HEK293T (cell line): Measurements from ENCODE around the gene CCNG1.

Experiments used
- CTCF ChIA-PET: fragments of 350-600 bp; formaldehyde crosslinking; extraction: SDS; loops from one replicate; lab custom pipeline; 2021; ENCODE audit warnings: antibody characterized with exemption, inconsistent platforms; lab: Yijun Ruan, JAX
- POLR2A ChIA-PET: fragments of 350-600 bp; formaldehyde crosslinking; extraction: SDS; loops from one replicate; lab custom pipeline; 2020; ENCODE audit warnings: antibody characterized with exemption, inconsistent platforms; lab: Yijun Ruan, JAX
- DNase-seq: peaks from one replicate; pipeline ENCODE4 v3.0.0; 2012; ENCODE audit warnings: mixed read lengths; ENCODE audit errors: extremely low spot score
- ARNT ChIP-seq: fragments of 450-650 bp; IDR thresholded peaks from 2 replicates; pipeline ENCODE4 v1.6.1; 2017; ENCODE audit warnings: mild to moderate bottlenecking
- BHLHE40 ChIP-seq: fragments of 450-650 bp; IDR thresholded peaks from 2 replicates; pipeline ENCODE4 v1.6.1; 2016; ENCODE audit warnings: mild to moderate bottlenecking, moderate library complexity, borderline replicate concordance
- CTBP1 ChIP-seq: fragments of 450-650 bp; IDR thresholded peaks from 2 replicates; pipeline ENCODE4 v1.6.1; 2016; ENCODE audit warnings: borderline replicate concordance
- ELF4 ChIP-seq: fragments of 450-650 bp; IDR thresholded peaks from 2 replicates; pipeline ENCODE4 v1.6.1; 2017; ENCODE audit warnings: antibody characterized with exemption
- FOXA1 ChIP-seq: fragments of 450-650 bp; IDR thresholded peaks from 2 replicates; pipeline ENCODE4 v1.6.1; 2016; ENCODE audit warnings: mild to moderate bottlenecking
- FOXK2 ChIP-seq: fragments of 450-650 bp; IDR thresholded peaks from 2 replicates; pipeline ENCODE4 v1.6.1; 2016; ENCODE audit warnings: mild to moderate bottlenecking
- FOXM1 ChIP-seq: fragments of 450-650 bp; IDR thresholded peaks from 2 replicates; pipeline ENCODE4 v1.6.1; 2017; ENCODE audit warnings: mild to moderate bottlenecking, borderline replicate concordance
- HDGF ChIP-seq: fragments of 450-650 bp; IDR thresholded peaks from 2 replicates; pipeline ENCODE4 v1.6.1; 2017; ENCODE audit warnings: antibody characterized with exemption, borderline replicate concordance
- L3MBTL2 ChIP-seq: fragments of 450-650 bp; conservative IDR thresholded peaks from 2 replicates; pipeline ENCODE4 v1.6.1; 2016; ENCODE audit warnings: mild to moderate bottlenecking
- LEF1 ChIP-seq: fragments of 450-650 bp; IDR thresholded peaks from 2 replicates; pipeline ENCODE4 v1.6.1; 2017; ENCODE audit warnings: mild to moderate bottlenecking, borderline replicate concordance
- NFRKB ChIP-seq: fragments of 450-650 bp; IDR thresholded peaks from 2 replicates; pipeline ENCODE4 v1.6.1; 2016; ENCODE audit warnings: mild to moderate bottlenecking, moderate library complexity
- PKNOX1 ChIP-seq: fragments of 450-650 bp; IDR thresholded peaks from 2 replicates; pipeline ENCODE4 v1.6.1; 2016
- SP1 ChIP-seq: fragments of 450-650 bp; IDR thresholded peaks from 2 replicates; pipeline ENCODE4 v1.6.1; 2017
- SUZ12 ChIP-seq: fragments of 450-650 bp; IDR thresholded peaks from 2 replicates; pipeline ENCODE4 v1.6.1; 2016; ENCODE audit warnings: mild to moderate bottlenecking
- TARDBP ChIP-seq: fragments of 450-650 bp; IDR thresholded peaks from 2 replicates; pipeline ENCODE4 v1.6.1; 2016
- ZNF384 ChIP-seq: fragments of 450-650 bp; IDR thresholded peaks from 2 replicates; pipeline ENCODE4 v1.6.1; 2016

The CCNG1 gene

GRCh38 chr5:163467682-163468081 is 30.3 kb downstream of the CCNG1 start:
- POLR2A ChIA-PET = interaction anchor here (1.4 kb wide), 1 partner anchor 7 kb away, joined by 4 read pairs; the partner anchor contains the start of gene HMMR
- no peak for TF ChIP-seq FOXK2
- TF ChIP-seq ELF4 = no peak
- TF ChIP-seq FOXA1 = no peak
- TF ChIP-seq TARDBP = no peak
- TF ChIP-seq FOXM1 = no peak
- TF ChIP-seq PKNOX1 = no peak
- TF ChIP-seq ZNF384 = no peak
- TF ChIP-seq SP1 = no peak
- CTCF ChIA-PET = no interaction called here
- DNase-seq = no peak

DNA sequence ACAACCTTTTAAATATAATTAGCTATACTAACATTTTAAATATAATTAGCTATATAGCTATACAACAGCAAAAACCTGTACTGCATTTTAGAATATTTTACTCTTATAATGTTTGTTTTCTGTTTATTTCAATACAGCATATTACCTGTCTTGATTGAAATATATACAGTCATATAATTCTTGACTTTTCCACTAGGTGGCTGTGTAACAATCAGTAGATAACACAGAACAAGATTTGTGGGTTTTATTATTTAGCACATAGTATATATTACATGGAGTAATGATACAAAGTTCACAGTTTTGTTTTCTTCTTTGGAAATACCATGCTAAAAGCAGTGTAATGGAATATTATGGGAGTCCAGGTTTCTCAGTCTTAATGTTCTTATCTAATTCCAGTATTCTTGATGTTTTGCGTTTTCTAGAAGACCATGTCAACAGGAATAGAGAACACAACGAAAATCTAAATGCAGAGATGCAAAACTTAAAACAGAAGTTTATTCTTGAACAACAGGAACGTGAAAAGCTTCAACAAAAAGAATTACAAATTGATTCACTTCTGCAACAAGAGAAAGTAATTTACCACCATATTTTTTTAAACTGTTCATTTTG is 36.3 kb downstream of the CCNG1 start:
- no peak for DNase-seq
- POLR2A ChIA-PET = interaction anchor here (1.5 kb wide), 1 partner anchor 32 kb away, joined by 5 read pairs; the partner anchor contains the start of gene MAT2B
- CTCF ChIA-PET = no interaction called here
- TF ChIP-seq PKNOX1 = no peak
- no peak for TF ChIP-seq FOXM1
- no peak for TF ChIP-seq ELF4
- TF ChIP-seq SP1 = no peak
- no peak for TF ChIP-seq BHLHE40
- no peak for TF ChIP-seq HDGF
- TF ChIP-seq L3MBTL2 = no peak
- TF ChIP-seq SUZ12 = no peak
- TF ChIP-seq NFRKB = no peak
- no peak for TF ChIP-seq ZNF384
- TF ChIP-seq FOXA1 = no peak

GRCh38 chr5:163475411-163475810 is 38.0 kb downstream of the CCNG1 start:
- CTCF ChIA-PET = no interaction called here
- TF ChIP-seq SP1 (no peak), L3MBTL2 (no peak), CTBP1 (no peak), PKNOX1 (no peak), LEF1 (no peak), SUZ12 (no peak), HDGF (no peak)

DNA sequence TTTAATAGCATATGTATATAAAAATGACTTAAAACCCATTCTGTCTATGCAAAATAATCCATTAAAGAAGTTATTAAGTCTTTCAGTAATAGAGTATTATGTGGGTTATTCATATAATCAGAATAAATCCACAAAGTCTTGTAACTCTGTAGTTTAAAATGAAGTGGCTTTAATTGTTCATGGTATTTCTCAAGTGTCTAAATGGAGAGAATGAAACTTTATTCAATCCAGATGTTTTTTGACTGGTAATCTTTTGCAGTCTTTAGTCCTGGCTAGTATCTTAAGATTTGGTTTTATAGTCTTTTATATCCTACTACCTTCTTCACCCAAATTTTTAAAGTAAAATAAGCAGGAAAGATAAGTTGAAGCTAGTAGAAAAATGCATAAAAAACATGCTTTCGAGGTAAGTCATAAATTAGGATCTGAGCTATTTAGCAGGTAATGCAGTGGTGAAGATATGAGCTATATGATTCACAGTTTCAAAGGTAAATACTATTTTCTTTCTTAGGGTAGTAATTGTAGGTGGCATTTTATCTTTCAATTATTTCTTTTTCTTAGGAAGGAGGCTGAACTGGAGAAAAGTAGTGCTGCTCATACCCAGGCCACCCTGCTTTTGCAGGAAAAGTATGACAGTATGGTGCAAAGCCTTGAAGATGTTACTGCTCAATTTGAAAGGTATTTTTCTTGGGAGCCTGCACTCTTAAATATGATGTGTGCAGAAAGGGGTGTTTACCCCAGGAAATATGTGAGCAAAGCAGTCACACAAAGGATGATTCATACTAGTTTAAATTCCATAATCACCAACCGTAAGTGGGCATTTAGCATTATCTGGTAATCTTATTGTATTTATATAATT is 41.0 kb downstream of the CCNG1 start:
- ChIA-PET POLR2A (interaction anchor here (1.8 kb wide), 1 partner anchor 18 kb away, joined by 8 read pairs; the partner anchor contains the start of genes HMMR and NUDCD2), CTCF (no interaction called here)
- TF ChIP-seq SP1 = no peak
- no peak for TF ChIP-seq FOXM1
- no peak for TF ChIP-seq ELF4
- TF ChIP-seq ARNT = no peak
- no peak for DNase-seq

More at GRCh38 chr5:163475411-163475810, 38.0 kb downstream of the CCNG1 start:
- POLR2A ChIA-PET = no interaction called here
- no peak for DNase-seq

DNA sequence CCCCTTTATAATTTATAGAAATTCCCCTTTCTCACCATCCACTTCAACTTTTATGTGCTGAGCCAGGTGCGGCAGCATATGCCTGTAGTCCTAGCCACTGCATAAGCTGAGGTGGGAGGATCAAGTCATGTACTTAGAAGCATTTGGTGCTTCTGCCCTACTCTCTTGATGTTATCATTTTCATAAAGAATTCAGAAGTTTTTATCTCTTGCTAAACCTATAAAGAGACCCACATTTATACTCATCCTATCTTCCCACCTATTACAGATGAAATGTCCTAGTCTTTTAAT is 41.5 kb downstream of the CCNG1 start:
- ChIA-PET POLR2A (interaction anchor here (1.8 kb wide), 1 partner anchor 18 kb away, joined by 8 read pairs; the partner anchor contains the start of genes HMMR and NUDCD2), CTCF (no interaction called here)
- DNase-seq = no peak
- TF ChIP-seq BHLHE40 (no peak), LEF1 (no peak), SUZ12 (no peak), FOXA1 (no peak), L3MBTL2 (no peak), ARNT (no peak), FOXM1 (no peak), ZNF384 (no peak), TARDBP (no peak), CTBP1 (no peak), NFRKB (no peak), ELF4 (no peak), HDGF (no peak), SP1 (no peak), FOXK2 (no peak), PKNOX1 (no peak)
